Activated CD8-positive, alpha-beta memory T cell treated with anti-CD3 and anti-CD28 coated beads for 48 hours (primary cell): ENCODE measurements around the gene PEX5L.

Experiments
- DNase-seq, 3 experiments: peaks; one replicate each; pipeline ENCODE4 v3.0.0-alpha.2; 2020; ENCODE audit warnings: low read depth in 2 of 3, low spot score in 2 of 3

The PEX5L gene

DNA sequence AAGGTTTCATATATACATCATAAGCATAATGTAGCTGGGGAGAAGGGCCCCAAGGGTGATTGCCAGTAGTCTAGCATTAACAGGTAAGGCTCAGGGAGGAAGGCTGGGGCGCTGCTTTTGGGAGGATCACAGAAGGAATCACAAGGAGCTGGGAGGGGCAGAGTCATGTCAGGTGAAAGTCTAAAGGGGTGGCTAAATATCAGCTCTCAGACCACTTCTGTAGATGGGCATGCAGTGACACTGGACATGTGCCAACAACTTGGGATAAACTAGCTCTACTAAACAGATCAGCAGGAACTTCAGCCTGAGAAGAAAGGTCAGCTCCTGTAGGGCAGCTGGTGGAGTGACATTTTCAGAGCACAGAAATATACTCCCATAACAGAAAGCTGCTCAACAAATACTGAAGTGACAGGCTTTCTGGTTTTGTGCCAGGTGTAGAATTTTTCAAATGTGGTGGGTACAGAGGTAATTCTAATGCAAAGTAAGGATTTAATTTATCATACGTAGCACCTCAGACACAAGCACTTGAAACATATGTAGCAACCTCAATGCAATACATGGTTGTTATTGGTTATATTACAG is 79.4 kb downstream of the PEX5L start:
- no peak for DNase-seq

- no peak for DNase-seq
These were observed 80.3 kb downstream of the PEX5L start for GRCh38 chr3:179956416-179956830.

DNA sequence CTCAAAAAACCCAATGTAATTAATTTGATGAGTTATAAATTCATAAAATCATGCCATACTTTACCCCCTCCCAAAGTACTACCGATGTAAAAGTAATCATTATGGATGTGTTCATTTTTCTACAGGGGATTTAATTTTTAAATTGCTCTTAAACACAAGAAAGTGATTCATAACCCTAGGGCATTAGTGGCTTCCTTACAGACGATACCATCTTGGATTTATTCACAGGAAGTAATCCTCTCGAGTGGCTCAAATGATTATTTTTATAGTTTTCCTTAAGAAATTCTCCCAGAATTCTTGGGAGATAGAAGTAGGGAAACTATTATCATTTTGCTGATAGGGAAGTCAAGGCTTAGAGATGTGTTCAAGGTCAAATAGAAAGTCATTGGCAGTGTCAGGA is 80.9 kb downstream of the PEX5L start:
- no peak for DNase-seq

- DNase-seq: no peak
These were observed 81.5 kb downstream of the PEX5L start for GRCh38 chr3:179955286-179955685.

DNA sequence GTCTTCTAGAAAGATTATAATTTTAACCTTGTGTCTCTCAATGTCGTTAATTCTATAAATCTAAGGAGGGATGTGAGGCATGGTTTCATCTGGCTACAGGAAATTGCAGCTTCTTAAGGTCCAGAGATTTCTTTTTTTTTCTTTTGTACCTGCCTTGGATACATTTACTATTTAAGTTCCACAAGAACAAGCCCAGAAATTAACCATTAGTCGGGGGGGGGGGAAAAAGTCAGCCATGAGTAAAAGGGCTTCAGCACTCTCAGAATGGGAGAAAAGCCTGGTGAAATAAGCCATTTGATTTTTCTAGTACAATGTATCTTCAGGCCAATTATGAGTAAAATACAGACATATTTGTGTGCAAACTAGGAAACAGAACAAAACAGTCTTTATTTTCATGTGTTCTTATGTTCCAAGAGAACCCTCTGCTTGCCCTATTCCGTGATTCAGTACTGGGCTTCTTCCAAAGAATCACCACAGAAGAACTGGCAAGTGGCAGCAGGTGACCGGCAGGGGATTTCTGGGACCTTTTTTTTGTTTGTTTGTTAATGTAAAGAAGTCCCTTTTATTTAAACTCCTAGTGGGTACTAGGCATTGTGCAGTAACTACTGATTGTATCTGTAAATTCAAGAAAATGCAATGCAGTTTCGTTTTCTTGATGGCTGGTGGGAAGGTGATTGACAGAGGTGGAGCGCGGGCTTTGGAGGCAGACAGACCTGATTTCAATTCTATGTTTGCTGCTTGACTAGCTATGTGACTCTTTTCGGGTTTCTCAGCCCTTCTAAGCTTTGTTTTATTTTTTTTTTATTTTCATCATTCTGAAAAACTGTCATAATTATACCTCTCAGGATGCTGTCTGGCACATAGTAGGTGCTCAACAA is 82.5 kb downstream of the PEX5L start:
- no peak for DNase-seq

GRCh38 chr3:179950840-179951239 is 85.9 kb downstream of the PEX5L start:
- DNase-seq: no peak

GRCh38 chr3:179949869-179950268 is 86.9 kb downstream of the PEX5L start:
- DNase-seq: no peak

GRCh38 chr3:179949412-179949811 is 87.3 kb downstream of the PEX5L start:
- no peak for DNase-seq

- DNase-seq: no peak
These were observed 88.0 kb downstream of the PEX5L start for GRCh38 chr3:179948740-179949139.

DNA sequence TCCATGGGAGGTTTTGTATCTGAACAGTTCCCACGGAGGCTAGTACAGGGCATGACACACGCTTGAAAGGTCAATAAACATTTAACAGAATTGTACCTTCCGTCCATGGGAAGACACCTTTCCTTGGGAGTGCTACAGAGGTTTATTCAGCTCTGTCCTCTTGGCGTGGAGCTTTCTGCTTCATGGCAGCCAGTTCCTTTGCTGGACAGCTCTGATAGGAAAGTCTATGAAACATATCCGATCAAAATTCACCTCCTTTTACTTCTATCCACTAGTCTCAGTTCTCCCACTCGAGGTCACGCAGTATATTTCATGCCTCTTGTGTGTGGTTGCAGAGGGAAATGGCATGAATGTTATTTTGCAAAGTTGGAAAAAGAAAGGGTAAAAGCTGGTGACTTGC is 91.2 kb downstream of the PEX5L start:
- DNase-seq: no peak

DNA sequence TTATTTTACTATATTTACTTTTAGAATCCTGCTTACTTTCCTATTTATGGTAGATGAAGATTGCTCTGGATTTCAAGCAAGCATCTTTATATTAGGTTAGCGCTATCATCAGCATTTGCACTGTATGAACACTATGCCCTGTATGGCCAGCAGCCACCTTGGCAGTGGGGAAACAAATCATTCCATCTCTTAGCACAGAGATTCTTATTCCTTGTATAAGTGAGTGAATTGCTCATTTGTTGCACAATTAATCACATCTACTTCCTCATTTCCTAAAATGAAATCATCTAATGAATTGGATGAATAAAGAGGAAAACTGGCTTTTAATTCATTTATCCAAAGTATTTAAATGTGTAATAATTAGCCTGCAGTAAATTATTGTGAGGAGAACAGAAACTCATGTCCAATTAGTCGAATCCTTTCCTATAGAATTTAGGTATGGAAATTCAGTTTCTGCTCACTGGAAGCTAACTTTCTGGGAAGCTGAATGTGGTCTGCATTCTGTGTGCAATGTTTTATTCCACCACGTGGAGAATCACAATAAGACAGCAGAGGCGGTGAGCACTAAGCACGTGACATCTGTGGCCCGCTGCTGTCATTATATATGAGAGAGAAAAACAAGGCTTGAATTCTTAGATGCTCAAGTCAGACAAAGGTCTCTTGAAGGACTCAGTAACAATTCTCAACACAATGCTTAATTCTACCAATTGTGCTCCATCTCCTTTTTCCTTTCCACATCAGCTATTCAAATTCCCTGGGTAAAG is 93.4 kb downstream of the PEX5L start:
- DNase-seq: no peak

DNA sequence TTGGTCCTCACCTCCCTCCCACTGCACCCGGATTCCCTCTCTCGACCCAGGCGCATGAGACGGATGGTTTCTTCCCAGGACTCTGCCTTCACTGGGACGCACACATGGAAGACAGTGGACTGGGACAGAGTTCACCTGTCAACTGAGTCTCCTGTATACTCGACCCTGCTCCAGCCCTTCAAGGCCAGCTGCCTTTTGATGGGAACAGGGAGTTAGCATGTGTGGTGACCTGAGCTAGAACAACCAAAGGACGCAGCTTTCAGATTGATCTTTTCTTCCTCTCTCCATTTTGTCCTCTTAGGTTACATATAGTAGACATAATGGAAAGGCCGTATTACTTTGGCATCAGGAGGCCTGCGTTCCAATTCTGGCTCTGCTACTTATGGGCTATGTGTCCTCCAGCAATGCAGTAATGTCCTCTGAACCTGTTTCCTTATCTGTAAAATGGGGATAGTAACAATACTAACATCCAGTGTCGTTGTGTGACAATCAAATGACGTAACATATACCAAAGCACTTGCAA is 94.1 kb downstream of the PEX5L start:
- no peak for DNase-seq

DNA sequence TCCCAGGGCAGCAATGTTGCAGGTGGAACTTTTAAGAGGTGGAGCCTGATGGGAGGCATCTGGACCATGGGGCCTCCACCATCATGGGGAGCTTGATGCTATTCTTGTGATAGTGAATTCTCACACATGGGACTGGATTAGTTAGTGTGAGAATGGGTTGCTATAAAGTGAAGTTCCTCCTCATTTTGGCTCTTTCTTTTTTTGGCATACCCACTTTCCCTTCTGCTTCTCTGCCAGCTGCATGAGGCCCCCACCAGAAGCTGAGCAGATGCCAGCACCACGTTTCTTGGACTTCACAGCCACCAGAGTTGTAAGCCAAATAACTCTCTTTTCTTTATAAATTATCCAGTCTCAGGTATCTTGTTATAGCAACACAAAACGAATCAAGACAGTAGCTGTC is 101.0 kb downstream of the PEX5L start:
- no peak for DNase-seq

GRCh38 chr3:179933914-179934313 is 102.8 kb downstream of the PEX5L start:
- DNase-seq: no peak

GRCh38 chr3:179933080-179933479 is 103.7 kb downstream of the PEX5L start:
- no peak for DNase-seq

- DNase-seq: no peak
These were observed 104.1 kb downstream of the PEX5L start for GRCh38 chr3:179932674-179933073.

- DNase-seq: no peak
These were observed 107.6 kb downstream of the PEX5L start for GRCh38 chr3:179929091-179929529.

- no peak for DNase-seq
These were observed 109.5 kb downstream of the PEX5L start for GRCh38 chr3:179927191-179927590.

GRCh38 chr3:179921951-179922350 is 114.8 kb downstream of the PEX5L start:
- no peak for DNase-seq

DNA sequence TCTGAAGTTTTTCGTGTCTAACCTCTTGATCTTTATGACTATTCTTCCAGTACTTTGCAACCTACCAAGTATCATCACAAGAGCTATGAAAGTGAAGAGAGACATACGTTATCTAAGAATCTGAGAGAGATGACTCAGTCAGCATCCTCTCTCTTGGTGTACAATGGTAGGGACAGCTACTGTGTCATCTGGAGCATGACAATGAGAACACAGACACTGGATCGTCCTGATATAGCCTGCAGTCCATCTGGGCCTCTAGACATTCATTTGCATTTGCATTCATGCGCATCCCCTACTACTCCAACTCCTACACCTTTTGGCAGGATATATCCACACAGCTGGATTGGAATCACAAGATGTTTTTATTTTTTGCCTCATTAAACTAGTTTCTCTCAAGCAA is 115.2 kb downstream of the PEX5L start:
- no peak for DNase-seq

GRCh38 chr3:179907784-179908482 is 128.8 kb downstream of the PEX5L start:
- no peak for DNase-seq
